ENCODE measurements around the gene COTL1. TPM values are rescaled to one million over a fixed set of nuclear protein-coding genes. Genes with fewer than 3 reads are reported as not detected.

Gene COTL1
- total and polyA plus RNA-seq, 9 of the 15 experiments (the other 6 are each of a cell fraction or from before 2014, with no cell fraction given): 27.7 to 185 (median 72.5) TPM

DNA sequence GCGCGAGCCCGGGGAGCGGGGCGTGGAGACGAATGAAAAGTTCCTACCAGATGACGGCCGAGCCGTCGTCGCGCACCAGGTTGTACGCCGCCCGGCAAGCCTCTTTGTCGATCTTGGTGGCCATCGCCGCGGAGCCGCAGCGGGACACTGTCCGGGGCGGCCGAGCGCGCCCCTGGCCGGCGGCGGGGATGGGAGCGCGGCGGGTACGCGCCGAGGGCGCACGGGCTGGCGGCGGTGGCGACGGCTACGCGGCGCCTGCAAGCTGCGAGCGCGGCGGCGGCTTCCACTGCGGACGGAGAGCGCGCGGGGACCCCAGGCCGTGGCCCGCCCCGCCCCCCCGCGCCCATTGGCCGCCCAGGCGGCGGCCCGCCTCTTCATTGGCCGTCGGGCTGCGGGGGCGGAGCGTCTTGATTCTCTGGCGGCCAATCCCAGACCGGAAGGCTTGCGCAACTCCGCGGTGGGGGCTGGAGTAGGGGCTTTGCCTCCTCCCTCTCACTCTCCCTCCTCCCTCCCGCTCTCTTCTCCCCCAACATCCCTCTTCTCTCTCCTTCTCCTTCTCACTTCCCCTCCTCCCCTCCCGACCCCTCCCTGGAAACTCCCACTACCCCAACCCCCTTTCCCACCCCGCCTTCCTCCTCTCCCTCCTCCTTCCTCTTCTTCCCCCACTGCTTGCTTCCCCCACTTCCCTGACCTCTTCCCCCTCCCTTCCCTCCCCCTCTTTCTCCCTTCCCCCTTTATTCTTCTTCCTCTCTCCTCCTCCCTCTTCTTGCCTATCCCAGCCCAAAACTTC lies at the start of gene COTL1 (continued):
- TF ChIP-seq SNRNP70 (optimal IDR thresholded peaks at IDR 0.05; ENCODE audit: low read depth, low read length) (no peak), POLR2A (conservative IDR thresholded peaks at IDR 0.05) (no peak), SREBF1 (IDR thresholded peaks at IDR 0.05; ENCODE audit: borderline replicate concordance, low read depth, low read length) (no peak), CGGBP1 (CRISPR knock-in tag; IDR thresholded peaks at IDR 0.05) (no peak), RBFOX2 (IDR thresholded peaks at IDR 0.05; ENCODE audit: low read depth, low read length) (peak; percentile 87), TAL1 (IDR thresholded peaks at IDR 0.05) (no peak), ZNF347 (CRISPR knock-in tag; IDR thresholded peaks at IDR 0.05; ENCODE audit: low read depth) (no peak), MAFK (IDR thresholded peaks at IDR 0.05; ENCODE audit: low read length) (no peak), CBFA2T3 (IDR thresholded peaks at IDR 0.05) (no peak), HLTF (IDR thresholded peaks at IDR 0.05) (0 out of 2 replicates have a peak, but pooled peaks have one; percentile 31), ATF3 (IDR thresholded peaks at IDR 0.05) (peak; percentile 61; the same call in 1 of the 2 replicates), ATF3 (CRISPR knock-in tag; conservative IDR thresholded peaks at IDR 0.05) (no peak), CREM (IDR thresholded peaks at IDR 0.05; ENCODE audit: low read depth) (peak; percentile 76), ZBTB11 (CRISPR knock-in tag; IDR thresholded peaks at IDR 0.05) (peak in 1 of 3 experiments; percentile 43; a peak in 1 of 6 replicates), E2F1 (CRISPR knock-in tag; IDR thresholded peaks at IDR 0.05) (0 out of 2 replicates have a peak, but pooled peaks have one; percentile 44), RFX1 (IDR thresholded peaks at IDR 0.05) (no peak), BRD4 (IDR thresholded peaks at IDR 0.05) (no peak), ESRRA (IDR thresholded peaks at IDR 0.05; ENCODE audit: borderline replicate concordance, low read depth) (no peak; the same call in 1 of the 2 replicates), GTF2F1 (IDR thresholded peaks at IDR 0.05; ENCODE audit: low read depth, low read length) (no peak), ZKSCAN3 (CRISPR knock-in tag; IDR thresholded peaks at IDR 0.05) (no peak), SMARCA4 (IDR thresholded peaks at IDR 0.05) (no peak), MAFG (tag; conservative IDR thresholded peaks at IDR 0.05) (no peak), ZNF561 (CRISPR knock-in tag; conservative IDR thresholded peaks at IDR 0.05) (no peak), HDAC1 (IDR thresholded peaks at IDR 0.05) (no peak; a peak in 1 of 4 replicates)
- TF ChIP-seq, protein P1, sequence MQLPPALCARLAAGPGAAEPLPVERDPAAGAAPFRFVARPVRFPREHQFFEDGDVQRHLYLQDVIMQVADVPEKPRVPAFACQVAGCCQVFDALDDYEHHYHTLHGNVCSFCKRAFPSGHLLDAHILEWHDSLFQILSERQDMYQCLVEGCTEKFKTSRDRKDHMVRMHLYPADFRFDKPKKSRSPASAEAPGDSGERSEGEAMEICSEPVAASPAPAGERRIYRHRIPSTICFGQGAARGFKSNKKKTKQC (CRISPR knock-in tag; IDR thresholded peaks at IDR 0.05): 0 out of 2 replicates have a peak, but pooled peaks have one; percentile 18

Data from K562 (cell line).